OCI-LY7 (cell line): ENCODE measurements around the gene SLC30A3.

ENCODE experiments used
- CTCF ChIP-seq: fragments of 200-600 bp; sonication (generic); conservative IDR thresholded peaks from 2 replicates; pipeline ENCODE4 v1.5.1; 2014; ENCODE audit warnings: mild to moderate bottlenecking, antibody characterized with exemption, low read length, moderate library complexity, mixed read lengths
- EZH2phosphoT487 ChIP-seq: fragments of 200-600 bp; sonication (generic); IDR thresholded peaks from 2 replicates; pipeline ENCODE4 v1.6.1; 2018; ENCODE audit warnings: low read depth, borderline replicate concordance, mild to moderate bottlenecking, mixed run types, antibody characterized with exemption, low read length, moderate library complexity, mixed read lengths

DNA sequence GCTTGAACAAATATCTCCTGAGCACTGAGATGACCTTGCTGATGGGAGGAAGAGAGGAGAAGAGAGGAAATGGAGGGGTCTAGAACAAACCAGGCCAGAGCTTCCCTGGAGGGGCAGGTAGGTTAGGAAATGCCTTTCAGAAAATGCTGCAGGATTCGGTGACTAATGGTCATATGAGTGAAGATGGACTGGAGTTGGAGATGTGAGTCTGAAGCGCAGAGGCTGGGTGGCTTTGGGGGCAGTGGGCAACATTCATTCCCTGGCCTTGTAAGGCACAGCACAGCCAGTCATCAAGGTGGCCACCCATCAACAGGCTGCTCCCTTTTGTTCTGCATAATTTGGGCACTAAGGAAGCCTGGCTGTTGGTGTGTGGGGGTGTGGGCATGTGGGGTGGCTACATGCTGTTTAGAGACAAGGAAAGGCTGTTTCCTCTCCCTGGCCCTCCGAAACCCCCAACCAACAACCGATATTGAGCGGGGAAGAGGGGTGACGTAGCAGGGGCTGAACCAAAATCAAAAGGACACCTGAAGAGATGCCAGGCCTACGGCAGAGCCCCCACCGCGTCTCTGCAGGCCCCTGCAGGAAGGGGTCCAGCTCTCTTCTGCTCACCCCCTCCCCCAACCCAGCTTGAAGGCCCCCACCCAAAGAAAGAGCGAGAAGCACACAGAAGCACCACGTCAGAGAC is 1.5 kb downstream of the SLC30A3 start:
- TF ChIP-seq CTCF = no peak
- TF ChIP-seq EZH2phosphoT487 = no peak
